GM18502 (cell line): ENCODE results near the gene CCDC57.

ENCODE experiments used
- ATAC-seq: cut with Tn5 transposase; IDR thresholded peaks from one replicate; pipeline ENCODE4 v1.9.1; 2021; ENCODE audit warnings: mild to moderate bottlenecking; ENCODE audit not compliant: unreplicated experiment, poor library complexity

The CCDC57 gene

DNA sequence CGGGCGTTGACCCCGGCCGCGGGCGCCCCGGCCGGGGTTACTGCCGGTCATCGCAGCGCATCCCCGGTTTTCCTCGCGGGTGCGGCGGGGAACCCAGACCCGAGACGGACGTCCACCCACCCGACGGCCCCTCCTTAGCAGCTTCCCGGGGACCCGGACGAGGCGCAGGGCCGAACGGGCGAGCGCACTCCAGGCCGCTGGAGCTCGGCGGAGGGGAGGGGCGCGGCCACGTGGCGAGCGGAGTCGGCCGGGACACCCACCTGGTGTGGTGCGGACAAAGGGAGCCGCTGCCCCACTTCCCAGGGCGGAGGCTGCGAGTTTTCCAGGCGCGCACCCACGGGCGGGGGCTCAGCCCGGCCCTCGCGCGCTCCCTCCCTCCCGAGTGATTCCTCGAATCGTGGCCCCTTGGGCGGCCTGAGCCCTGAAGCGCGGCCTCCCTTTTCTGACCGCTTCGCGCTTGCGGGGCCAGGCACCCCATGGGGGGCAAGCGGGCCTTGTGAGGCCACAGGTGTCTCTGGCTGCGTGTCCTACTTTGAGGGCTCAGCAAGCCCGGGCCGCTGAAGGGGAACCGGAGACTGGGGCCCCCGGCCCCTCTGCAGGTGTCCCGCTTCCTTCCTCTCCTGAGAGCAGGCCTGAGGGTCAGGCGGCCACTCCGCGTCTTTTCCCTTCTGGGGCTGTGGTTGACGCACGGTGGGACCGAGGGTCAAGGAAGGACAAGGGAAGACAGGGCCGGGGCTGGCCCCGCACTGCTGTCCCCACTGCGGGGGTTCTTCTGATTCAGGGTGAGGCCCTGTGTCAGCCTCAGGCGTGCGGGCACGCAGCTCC is 113.5 kb downstream of the CCDC57 start:
- ATAC-seq: peak; percentile 20

DNA sequence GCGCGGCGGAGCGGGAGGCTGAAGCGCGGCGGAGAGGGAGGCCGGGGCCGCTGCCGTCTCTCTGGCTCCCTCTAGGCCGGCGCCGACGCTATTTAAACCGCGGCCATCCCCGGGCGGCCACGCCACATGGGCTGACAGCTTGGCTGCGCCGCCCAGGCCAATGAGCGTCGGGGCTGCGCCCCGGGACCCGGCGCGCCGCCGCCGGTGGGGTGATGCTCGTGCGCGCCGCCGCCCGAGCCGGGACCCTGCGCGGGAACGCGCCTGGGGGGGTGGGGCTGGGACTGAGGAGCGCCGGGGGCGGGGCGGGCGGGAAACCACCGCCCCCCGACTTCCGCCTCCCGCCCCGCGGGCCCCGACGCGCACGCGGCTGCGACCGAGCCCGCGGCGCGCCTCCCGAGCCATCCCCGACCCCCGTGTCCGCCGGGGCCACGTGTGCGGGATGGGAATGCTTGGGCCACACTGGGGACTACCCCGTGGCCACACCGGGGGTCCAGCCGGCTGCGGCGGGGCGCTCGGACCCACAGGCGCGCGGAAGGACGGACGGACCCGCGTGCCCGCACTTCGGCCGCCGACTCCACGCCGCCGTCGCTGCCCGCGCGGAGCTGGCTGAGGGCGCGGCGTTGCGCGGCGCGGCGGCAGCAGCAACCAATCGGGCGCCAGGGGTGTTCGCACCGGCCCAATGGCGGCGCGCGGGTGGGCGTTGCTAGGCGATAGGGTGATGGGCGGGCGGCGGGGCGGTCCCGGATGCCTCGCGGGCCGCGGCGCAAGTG is 114.3 kb downstream of the CCDC57 start, which contains the start of gene FASN:
Gene FASN, minus strand, starts transcription at position 68 of the 770 bp plus-strand sequence. CDS start 1,791 bp downstream, outside the sequence.
- ATAC-seq: peak; percentile 77

DNA sequence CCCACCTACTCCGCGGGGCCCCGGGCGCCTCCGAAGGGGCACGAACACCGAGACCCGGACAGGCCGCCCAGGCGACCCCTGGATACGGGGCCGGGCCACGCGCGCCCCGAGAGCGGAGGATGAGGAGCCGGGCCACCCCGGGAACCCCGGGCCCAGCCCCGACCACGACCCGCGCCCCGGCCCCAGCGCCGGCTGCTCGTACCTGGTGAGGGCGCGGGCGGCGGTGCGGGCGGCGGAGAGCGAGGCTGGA is 114.8 kb downstream of the CCDC57 start:
- peak; percentile 24 for ATAC-seq

DNA sequence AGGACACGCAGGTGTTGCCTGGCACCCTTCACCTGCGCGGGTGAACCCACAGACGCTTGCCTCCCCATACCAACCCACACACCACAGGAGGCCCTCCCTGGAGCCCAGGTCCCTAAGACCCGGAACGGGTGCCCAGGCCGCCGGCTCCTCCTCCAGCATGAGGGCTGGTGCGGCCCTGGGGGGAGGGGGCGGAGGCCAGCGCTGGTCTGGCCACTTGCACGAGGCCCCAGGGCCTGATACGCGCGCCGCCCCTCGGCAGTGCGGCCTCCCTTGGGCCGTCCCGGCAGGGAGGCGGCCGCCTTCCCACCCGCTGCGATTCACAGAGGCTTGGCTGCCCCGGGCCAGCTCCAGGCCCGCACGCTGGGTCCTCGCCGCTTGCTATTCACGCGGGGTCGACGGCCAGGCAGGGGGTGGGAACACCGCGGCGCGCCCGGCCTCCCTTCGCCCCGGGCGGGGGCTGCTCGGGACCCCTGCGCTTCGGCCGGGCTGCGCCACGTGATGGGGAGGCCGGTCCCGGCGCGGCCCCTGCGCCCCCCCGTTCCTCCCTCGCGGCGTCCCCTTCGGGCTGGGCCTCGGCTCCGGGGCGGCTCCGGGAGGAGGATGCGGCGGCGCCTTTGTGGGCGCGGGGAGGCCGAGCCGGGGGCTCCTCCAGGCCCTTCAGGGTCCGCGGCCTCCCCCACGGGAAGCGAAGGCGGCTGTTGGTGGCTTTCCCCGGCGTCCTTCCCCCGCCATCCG is 115.3 kb downstream of the CCDC57 start:
- peak; percentile 1 for ATAC-seq

DNA sequence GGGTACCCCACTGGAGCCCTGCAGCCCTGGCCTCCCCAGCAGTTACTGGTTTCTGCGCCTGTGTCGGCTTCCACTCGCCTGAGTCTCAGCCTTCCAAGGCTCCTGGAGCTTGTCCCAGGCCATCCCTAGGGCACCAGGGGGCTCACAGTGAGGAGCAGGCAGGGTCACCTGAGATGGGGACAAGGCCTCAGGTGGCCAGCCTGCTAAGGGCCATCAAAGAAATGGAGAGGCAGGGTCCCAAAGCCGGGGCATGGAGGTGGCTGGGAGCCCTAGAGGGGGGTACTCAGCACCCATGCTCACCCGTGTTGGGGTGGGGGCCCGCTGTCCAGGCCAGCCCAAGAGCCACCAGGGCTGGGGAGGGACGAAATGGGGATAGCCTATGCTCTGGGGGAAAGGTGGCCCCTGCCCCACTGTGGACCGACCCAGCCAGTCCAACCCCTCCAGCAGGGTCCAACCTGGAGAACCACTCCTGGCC is 115.9 kb downstream of the CCDC57 start:
- no peak for ATAC-seq

DNA sequence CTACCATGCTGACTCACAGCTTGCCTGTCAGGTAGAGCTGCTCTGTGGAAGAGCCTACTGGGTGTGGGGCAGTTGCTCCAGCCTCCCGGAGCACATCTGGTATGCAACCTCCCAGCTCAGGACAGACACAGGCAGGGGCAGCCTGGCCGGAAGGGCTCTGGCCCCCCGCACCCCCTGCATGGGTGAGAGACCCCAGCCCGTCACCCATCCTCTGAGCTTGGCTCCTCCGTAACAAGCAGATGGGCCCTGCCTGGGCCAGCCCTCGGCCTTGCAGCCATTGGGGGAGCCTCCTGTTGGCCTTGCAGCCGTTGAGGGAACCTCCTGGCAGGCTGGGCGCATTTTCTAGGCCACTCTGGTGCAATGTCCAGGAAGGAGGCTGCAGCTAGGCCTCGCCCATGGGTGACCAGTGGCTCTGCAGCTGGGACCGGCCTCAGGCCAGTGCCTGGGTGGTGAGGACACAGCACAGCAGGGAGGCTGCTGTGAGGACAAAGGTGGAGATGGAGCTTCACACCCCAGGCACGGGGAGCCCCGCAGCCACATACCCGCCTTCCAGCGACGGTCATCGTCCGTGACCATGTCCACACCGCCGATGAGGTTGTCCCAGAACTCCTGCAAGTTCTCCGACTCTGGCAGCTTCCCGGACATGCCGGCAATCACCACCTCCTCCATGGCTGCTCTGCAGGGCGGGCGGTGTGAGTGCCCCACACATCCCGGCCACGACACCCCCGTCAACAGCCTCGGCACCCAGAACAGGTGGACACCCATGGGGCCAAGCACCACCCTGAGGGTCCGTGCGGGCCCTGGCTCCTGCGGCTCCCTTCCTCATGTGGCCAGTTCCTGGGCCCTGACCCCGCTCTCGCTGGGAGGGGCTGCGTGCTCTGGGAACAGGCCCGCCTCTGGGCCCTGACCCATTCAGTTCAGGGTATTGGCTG is 116.6 kb downstream of the CCDC57 start:
- ATAC-seq: no peak

DNA sequence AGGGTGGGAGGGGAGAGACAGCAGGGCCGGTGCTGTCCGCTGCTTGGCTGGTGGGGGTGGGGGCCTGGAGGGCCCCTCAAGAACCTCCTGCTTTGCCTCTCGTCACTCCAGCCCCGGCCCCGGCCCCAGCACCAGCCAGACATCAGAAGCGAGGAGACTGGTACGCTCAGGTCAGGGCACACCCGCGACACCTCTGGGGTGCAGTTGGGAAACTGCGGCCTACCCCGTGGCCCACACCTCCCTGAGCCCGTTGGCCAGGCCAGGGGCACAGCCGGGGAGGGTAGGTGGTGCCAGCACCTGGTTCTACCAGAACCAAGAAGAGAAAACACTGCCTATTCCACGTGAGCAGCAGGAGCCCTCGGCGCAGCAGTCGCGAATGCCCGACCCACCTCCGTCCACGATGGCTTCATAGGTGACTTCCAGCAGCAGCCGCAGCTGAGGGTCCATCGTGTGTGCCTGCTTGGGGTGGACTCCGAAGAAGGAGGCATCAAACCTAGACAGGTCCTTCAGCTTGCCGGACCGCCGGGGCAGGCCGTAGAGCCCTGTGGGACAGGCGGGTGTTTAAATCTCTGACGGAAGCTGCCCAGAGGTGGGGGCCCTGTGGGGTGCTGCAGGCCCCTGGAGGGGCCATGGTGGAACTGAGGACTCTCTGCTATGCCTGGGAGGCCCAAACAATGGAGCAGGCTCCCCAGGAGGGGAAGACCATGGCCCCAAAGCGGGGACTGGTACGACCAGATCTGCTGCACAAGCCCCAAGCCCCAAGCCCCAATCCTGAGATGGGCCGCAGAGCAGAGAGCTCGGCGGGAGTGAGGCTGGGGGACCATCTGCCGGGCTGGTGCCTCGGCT is 117.5 kb downstream of the CCDC57 start:
- ATAC-seq: no peak

DNA sequence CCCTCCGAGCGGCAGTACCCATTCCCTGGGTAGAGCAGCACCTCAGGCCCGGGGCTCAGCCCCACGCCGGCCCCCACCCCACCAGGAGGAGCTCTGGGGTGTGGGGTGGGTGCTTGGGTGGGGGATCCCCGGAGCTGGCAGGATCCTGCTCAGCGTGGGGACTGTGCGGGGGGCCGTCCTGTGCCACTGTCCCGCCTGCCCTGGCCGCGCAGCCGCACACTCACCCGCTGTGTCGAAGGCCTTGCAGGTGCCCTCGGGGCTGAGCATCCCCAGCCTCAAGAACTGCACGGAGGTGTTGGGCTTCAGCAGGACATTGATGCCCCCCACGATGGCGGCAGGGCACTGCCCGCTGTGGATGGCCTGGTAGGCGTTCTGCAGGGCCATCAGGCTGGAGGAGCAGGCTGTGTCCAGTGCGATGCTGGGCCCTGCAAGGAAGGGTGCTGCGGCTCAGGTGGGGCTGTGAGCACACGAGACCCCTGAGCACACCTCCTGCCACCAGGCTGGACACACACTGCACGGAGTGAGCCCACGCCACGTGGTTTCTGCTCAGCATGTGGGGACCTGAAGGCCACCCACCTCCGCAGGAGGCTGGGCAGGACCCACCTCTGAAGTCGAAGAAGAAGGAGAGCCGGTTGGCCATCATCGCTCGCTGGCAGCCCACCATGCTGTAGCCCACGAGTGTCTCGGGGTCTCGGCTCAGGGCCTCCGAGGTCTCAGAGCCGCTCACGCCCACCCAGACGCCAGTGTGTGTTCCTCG is 119.5 kb downstream of the CCDC57 start:
- no peak for ATAC-seq

DNA sequence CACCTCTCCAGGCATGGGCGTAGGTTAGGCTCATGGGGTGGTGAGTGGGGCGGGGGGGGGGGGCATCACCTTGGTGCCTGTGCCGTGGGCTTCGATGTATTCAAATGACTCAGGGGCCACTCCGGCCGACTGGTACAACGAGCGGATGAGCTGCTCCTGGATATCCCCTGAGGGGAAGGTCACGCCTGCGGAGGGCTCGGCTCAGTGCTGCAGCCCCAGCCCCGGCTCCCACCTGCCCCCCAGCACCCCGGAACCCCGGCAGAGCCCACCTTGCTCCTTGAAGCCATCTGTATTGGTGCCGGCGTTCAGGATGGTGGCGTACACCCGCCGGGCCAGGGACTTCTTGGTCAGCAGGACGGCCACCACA is 120.0 kb downstream of the CCDC57 start:
- ATAC-seq: no peak

DNA sequence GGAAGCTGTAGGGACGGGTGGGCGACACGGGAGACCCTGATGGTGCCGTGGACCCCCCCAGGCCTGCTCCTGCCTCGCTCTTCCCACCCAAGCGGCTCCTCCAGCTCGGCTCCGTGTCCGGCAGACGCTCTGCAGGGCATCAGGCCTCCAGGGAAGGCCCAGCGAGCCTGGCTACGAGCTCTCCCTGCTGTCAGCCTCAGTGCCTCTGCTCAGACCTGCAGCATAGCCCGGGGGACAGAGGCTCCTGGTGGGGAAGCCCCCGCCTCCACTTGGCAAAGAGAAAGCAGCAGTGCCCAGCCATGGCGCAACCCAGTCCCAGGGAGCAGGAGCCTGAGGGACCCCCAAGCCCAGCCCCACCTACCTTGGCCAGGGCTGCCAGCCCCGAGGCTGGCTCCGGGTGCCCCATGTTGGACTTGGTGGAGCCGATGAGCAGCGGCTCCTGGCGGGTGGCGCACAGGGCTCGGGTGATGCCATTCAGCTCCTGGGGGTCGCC is 120.5 kb downstream of the CCDC57 start:
- no peak for ATAC-seq

DNA sequence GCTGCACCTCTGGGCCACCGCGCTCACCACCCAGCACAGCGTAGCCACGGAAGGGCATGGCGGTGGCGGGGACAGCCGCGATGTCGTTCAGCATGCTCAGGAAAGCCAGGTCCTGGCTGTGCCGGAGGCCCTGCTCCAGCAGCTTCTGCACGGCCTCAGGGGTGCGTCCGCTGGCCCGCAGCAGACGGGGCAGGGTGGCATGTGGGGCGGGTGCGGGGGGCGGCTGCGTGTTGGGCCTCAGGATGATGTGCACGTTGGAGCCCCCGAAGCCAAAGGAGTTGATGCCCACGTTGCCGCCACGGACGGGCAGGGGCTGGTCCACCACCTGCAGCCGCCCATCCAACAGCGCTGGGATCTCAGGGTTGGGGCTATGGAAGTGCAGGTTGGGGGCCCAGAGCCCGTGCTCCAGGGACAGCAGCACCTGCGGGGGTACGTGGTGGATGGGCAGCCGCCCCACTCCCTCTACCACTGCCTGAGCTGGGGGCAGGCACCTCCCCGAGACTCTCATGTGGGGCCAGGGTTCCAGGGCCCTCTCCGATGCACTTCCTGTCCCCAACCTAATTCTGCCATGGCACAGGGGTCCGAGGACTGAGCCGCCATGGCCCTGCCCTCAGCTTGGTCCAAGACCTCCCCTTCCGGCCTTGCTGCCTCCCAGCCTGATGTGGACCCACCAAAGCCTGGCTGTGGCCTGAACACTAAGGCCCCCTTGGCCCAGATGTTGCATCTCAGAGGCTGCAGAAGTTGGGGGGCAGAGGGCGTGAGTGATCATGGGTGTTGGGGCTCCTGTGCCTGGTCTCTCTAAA is 121.2 kb downstream of the CCDC57 start:
- no peak for ATAC-seq

DNA sequence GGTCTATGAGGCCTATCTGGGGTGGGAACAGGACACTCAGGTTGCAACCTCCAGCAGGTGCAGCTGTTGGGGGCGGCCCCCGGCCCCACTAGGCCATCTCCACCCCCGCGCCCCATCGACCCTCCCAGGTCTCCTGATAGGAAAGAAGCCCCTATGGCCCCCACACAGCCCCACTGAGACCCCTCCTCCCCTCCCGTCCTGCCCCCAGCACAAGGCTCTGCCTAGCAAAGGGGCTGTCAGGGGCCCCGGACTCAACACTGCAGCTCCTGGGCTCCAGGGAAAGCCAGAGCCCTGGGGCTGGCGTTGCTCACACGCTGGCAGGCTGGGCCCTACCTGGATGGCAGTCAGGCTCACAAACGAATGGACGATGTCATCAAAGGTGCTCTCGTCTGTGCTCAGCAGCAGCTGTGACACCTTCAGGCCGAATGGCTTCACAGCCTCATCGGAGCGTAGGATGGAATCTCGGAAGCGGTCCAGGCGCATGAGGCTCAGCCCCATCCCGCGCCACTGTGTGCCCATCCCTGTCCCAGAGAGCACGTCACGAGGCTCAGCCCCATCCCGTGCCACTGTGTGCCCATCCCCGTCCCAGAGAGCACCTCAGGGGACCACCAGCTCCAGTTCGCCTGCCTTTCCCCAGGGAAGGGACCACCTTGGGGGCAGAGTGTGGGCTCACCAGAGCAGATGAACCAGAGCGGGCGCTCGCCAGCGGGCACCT is 121.9 kb downstream of the CCDC57 start:
- no peak for ATAC-seq

DNA sequence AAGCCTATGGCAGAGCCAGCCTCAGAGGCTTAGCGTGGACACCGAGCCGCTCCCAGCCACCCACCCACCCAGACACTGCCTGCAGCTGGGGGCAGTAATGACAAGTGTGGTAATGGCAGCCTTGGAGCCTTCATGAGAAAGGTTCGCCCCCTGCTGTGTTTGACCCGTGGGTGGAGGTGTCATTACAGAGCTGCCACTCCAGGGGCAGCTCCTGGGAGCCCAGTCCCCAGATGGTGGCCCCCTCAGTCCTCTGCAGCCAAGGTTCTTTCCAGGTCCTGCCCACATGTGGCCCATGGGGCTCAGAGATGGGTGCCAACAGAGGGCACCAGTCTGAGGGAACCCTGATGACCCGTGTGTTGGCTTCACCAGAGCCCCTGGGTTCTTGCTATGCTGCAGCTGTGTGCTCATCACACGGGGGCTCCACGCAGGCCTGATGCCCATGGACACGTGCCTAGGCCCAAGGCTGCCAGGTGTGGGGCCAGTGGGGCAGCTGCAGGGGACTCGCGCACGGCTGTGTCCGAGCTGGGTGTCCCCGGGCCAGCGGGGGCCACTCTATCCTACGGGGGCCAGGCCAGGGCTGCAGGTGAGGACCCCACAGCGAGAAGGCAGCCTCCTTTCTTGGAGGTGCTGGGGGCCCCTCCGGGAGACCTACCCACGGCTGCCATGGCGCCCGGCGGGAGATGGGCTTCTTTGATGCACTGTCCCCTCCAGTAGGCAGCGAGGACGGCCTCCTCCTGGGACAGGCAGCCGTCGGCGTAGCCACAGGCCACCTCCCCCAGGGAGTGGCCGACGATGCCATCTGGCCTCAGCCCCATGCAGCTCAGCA is 122.7 kb downstream of the CCDC57 start:
- no peak for ATAC-seq

DNA sequence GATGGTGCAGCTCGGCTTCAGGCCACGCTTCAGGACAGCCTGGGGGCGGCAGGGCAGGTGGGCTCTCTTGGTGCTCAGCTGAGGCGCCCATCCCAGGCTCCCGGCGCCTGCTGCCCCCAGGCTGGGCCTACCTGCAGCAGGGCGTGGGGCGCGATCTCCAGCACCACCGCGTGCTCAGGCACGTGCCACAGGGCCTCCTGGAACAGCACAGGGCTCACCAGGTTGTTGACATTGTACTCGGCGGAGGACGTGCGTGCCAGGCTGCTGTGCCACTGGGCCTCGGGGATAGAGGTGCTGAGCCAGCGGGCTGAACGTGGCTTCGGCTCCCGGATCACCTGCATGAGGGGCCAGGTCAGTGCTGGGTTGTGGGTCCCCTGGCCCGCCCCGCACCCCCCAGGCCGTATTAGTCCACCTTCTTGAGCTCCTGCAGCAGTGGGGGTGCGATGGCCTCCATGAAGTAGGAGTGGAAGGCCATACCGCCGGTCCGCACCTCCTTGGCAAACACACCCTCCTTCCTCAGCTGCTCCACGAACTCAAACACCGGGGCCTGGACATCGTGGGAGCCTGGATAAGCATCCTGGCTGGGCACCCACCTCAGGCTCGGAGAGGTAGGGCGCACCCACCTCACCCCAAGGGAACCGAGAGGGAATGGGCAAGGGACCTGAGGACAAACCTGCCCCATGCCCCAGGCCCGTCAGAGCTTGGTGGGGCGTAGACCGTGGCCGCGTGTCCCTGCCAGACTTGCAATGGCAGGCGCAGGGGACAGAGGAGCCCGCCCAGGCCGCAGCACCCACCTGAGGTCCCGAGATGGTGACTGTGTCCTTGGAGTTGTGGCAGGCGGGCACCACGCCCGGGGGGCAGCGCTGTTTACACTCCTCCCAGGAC is 123.6 kb downstream of the CCDC57 start:
- no peak for ATAC-seq
